Measurements from ENCODE around the gene BCKDHA. TPM values are rescaled to one million over a fixed set of nuclear protein-coding genes. Genes with fewer than 3 reads are reported as not detected.
A peak's percentile ranks its signal among the peaks of the same experiment; 100 is the strongest.

Gene BCKDHA
- total and polyA plus RNA-seq, 2 of the 4 experiments (the other 2 are of a cell fraction): 7.6 to 7.7 TPM

DNA sequence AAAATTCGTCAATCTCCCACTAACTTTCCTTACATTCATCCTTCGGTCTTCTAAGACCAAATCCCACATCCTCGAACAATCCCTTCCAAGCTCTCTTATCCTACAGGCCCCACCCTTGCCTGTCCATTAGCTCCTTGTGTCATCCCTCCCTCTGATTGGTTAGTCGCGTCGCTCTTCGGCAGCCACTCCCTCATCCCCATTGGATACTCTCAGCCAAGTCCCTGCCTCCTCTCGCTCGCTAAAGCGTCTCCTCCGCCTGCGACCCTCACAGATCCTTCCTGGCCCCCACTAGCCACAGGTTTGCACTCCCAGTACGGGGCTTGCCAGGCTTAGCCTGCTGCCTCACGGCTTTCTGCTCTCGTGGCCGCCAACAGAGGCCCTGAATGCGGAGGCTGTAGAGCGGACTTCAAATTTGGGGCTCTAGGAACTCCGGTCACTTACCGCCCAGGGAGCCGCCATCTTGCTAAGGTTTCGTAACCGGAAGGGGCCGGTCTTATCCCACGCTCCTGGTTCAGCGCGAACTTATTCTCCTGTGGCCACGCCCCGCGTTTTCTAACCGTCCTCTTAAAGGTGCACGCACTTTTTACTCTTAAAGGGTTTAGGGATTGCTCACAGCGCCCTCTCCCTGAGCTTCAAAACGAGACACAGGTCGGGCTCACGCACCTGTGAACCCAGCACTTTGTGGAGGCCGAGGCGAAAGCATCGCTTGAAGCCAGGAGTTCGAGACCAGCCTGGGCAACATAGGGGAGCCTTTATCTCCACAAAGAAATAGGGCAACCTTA lies 42.0 kb downstream of the BCKDHA start, which contains the start of gene DMAC2:
TSS of gene DMAC2 (minus strand) at position 472 of the 782 bp plus-strand sequence. CDS start at position 459, 13 bp downstream.
- BruUV-seq (replicated peaks): no TSS peak
- intact Hi-C loops (cut with micrococcal nuclease): no loop called here
- peak within 1 kb of the TSS; percentile 81 for H3K56ac ChIP-seq (ENCODE audit: extremely low read depth, insufficient read depth, low read length)
- TF ChIP-seq, protein P1, sequence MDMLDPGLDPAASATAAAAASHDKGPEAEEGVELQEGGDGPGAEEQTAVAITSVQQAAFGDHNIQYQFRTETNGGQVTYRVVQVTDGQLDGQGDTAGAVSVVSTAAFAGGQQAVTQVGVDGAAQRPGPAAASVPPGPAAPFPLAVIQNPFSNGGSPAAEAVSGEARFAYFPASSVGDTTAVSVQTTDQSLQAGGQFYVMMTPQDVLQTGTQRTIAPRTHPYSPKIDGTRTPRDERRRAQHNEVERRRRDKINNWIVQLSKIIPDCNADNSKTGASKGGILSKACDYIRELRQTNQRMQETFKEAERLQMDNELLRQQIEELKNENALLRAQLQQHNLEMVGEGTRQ (IDR thresholded peaks at IDR 0.05; ENCODE audit: low read depth, low read length): peak; percentile 4; the same call in 1 of the 2 replicates
- TF ChIP-seq NFE2L2 (IDR thresholded peaks at IDR 0.05; ENCODE audit: low read depth, low read length) (no peak), CEBPB (IDR thresholded peaks at IDR 0.05; ENCODE audit: low read depth, low read length) (peak; percentile 94), RCOR1 (IDR thresholded peaks at IDR 0.05; ENCODE audit: insufficient replicate concordance, low read length) (no peak), MAZ (IDR thresholded peaks at IDR 0.05; ENCODE audit: borderline replicate concordance, low read depth, low read length) (peak; percentile 50; the same call in 1 of the 2 replicates), FOS (IDR thresholded peaks at IDR 0.05; ENCODE audit: low read depth, low read length) (no peak), ELK1 (IDR thresholded peaks at IDR 0.05; ENCODE audit: borderline replicate concordance, low read depth, low read length) (0 out of 2 replicates have a peak, but pooled peaks have one; percentile 32), MAFK (IDR thresholded peaks at IDR 0.05; ENCODE audit: low read depth, low read length) (no peak), BHLHE40 (IDR thresholded peaks at IDR 0.05; ENCODE audit: low read depth, low read length) (no peak), POLR2A (IDR thresholded peaks at IDR 0.05; ENCODE audit: low read depth, low read length) (peak; percentile 76), RFX5 (IDR thresholded peaks at IDR 0.05; ENCODE audit: low read depth, low read length) (no peak), RAD21 (IDR thresholded peaks at IDR 0.05; ENCODE audit: low read length) (no peak), MXI1 (IDR thresholded peaks at IDR 0.05; ENCODE audit: borderline replicate concordance, low read depth, low read length) (peak; percentile 45; the same call in 1 of the 2 replicates), CHD1 (IDR thresholded peaks at IDR 0.05; ENCODE audit: low read depth, low read length) (no peak)

More for the DNA sequence above, 42.0 kb downstream of the BCKDHA start, which contains the start of gene DMAC2:
- Histone ChIP-seq H3K9ac (ENCODE audit: low read depth, low read length) (peak within 1 kb of the TSS; percentile 82), H2BK5ac (ENCODE audit: low read depth, low read length, poor library complexity, severe bottlenecking) (peak within 1 kb of the TSS; percentile 85), H3K4ac (ENCODE audit: low read depth, low read length) (peak within 1 kb of the TSS; percentile 93), H3K18ac (ENCODE audit: low read depth, low read length) (peak within 1 kb of the TSS; percentile 74; the same call in 1 of the 2 replicates), H4K5ac (ENCODE audit: low read depth, low read length) (peak within 1 kb of the TSS; percentile 89), H3K4me2 (ENCODE audit: low read depth, low read length) (peak within 1 kb of the TSS; percentile 77), H3K9me3 (ENCODE audit: control insufficient read depth, insufficient read depth, low read length) (no peaks in the 10 kb centered on the region), H3K4me3 (ENCODE audit: insufficient read depth, low read depth, low read length) (peak within 1 kb of the TSS; percentile 82), H3K36me3 (ENCODE audit: control insufficient read depth, insufficient read depth, low read length) (peaks cover 8% of the 10 kb centered on the region; the same call in 1 of the 2 replicates), H3K27ac (ENCODE audit: insufficient read depth, low read length) (peak within 1 kb of the TSS; percentile 90), H2BK20ac (ENCODE audit: low read depth, low read length) (no peak within 1 kb of the TSS), H3K79me1 (ENCODE audit: low read depth in 1 of 2, low read length in 2 of 2) (peaks cover 9 to 21% of the 10 kb centered on the region in 2 experiments), H4K91ac (ENCODE audit: insufficient read depth, low read depth, low read length) (peak within 1 kb of the TSS; percentile 94), H3K4me1 (ENCODE audit: control insufficient read depth, insufficient read depth, low read length) (no peaks in the 10 kb centered on the region; the same call in 1 of the 2 replicates), H2AFZ (replicated peaks; ENCODE audit: low read length, poor library complexity) (peak within 1 kb of the TSS; percentile 98), H2BK15ac (ENCODE audit: low read depth, low read length) (no peak within 1 kb of the TSS; the same call in 2 of the 3 replicates), H2AK5ac (ENCODE audit: low read depth, low read length) (no peak within 1 kb of the TSS), H3K23ac (ENCODE audit: low read depth, low read length) (peak within 1 kb of the TSS; percentile 66; the same call in 1 of the 2 replicates), H2AK9ac (replicated peaks; ENCODE audit: low read depth, low read length, poor library complexity) (peak within 1 kb of the TSS; percentile 59), H2BK120ac (ENCODE audit: low read depth, low read length) (peak within 1 kb of the TSS; percentile 72), H4K8ac (ENCODE audit: low read depth in 2 of 2, low read length in 2 of 2) (peak within 1 kb of the TSS; percentile 45 to 97), H3K9me1 (ENCODE audit: insufficient read depth, low read length) (no peaks in the 10 kb centered on the region; the same call in 1 of the 2 replicates), H4K20me1 (ENCODE audit: insufficient read depth, low read length) (no peaks in the 10 kb centered on the region), H3K14ac (replicated peaks; ENCODE audit: low read depth, low read length) (peak within 1 kb of the TSS; percentile 78; the same call in 1 of the 2 replicates), H3K27me3 (ENCODE audit: control insufficient read depth, insufficient read depth, low read length) (no peaks in the 10 kb centered on the region)
- dilution Hi-C loops (cut with HindIII; ENCODE audit: low sequenced_read_pairs, unreplicated experiment): no loop called here
- CTCF ChIA-PET: interaction anchor here (0.7 to 2.5 kb wide), 4 partner anchors 9 to 131 kb away, joined by 3 to 10 read pairs (median 4); no protein-coding TSS in a partner anchor
- DNase-seq (peak; percentile 97), ATAC-seq (ENCODE audit: low read depth) (peak; percentile 99)
- in situ Hi-C loops (cut with MboI; ENCODE audit: low sequenced_read_pairs): loop anchor here (5.0 kb wide), 1 partner anchor 133 kb away; no protein-coding TSS in a partner anchor
- POLR2A ChIA-PET (ENCODE audit: unreplicated experiment): interaction anchor here (0.6 kb wide), 1 partner anchor 9 kb away, joined by 8 read pairs; no protein-coding TSS in a partner anchor
- 0% methylated on average over 32 of the region's 40 CpGs; no CpG with 5 or more reads in 1 of the 2 experiments for WGBS, 2 experiments (ENCODE audit: extremely low coverage in 2 of 2, insufficient read length in 1 of 2)
